Stromal cell of bone marrow (primary cell): Measurements from ENCODE around the gene ERC1.
"Not testable (repeated sequence)": the region's sequence is repeated elsewhere in the genome, so short reads cannot be mapped to it uniquely, and the experiment has no call there.

Experiments used
- DNase-seq: peaks from one replicate; pipeline ENCODE4 v3.0.0-alpha.2; 2012; ENCODE audit warnings: low read depth

ERC1 gene

GRCh38 chr12:1022032-1022970, 31.3 kb downstream of the ERC1 start:
- no peak for DNase-seq

- DNase-seq, result no peak
These were observed 39.8 kb downstream of the ERC1 start for GRCh38 chr12:1030779-1031178.

GRCh38 chr12:1034243-1034642, 43.2 kb downstream of the ERC1 start:
- DNase-seq, result no peak

- no peak for DNase-seq
These were observed 43.9 kb downstream of the ERC1 start for GRCh38 chr12:1034751-1035457.

- DNase-seq, result no peak
These were observed 50.5 kb downstream of the ERC1 start for GRCh38 chr12:1041478-1041877.

DNA sequence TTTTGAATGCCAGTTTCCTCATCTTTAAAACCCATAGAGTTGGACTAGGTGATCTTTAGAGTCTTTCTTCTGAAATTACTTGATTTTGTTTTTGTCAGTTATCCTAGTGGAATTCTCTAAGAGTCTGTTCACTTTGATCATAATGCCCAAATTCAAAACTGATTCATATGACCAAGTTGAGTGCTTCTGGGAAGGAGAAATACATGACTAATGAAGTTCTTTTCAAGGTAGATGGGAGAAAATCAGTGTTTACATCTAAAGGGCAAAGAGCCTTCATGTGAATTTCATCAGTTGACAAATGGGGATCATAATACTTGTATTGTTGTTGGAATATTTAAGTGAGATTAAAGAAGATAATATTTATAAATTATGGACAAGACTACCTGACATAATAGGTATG, 53.2 kb downstream of the ERC1 start:
- DNase-seq, result no peak

GRCh38 chr12:1044696-1045095, 53.7 kb downstream of the ERC1 start:
- peak; percentile 32 for DNase-seq

GRCh38 chr12:1046727-1047126, 55.7 kb downstream of the ERC1 start:
- DNase-seq, result no peak

- DNase-seq, result no peak
These were observed 57.1 kb downstream of the ERC1 start for GRCh38 chr12:1047898-1048660.

GRCh38 chr12:1050059-1050707, 59.2 kb downstream of the ERC1 start:
- DNase-seq, result no peak

GRCh38 chr12:1051672-1052071, 60.6 kb downstream of the ERC1 start:
- DNase-seq, result not testable (repeated sequence)

- no peak for DNase-seq
These were observed 62.7 kb downstream of the ERC1 start for GRCh38 chr12:1053690-1054089.

DNA sequence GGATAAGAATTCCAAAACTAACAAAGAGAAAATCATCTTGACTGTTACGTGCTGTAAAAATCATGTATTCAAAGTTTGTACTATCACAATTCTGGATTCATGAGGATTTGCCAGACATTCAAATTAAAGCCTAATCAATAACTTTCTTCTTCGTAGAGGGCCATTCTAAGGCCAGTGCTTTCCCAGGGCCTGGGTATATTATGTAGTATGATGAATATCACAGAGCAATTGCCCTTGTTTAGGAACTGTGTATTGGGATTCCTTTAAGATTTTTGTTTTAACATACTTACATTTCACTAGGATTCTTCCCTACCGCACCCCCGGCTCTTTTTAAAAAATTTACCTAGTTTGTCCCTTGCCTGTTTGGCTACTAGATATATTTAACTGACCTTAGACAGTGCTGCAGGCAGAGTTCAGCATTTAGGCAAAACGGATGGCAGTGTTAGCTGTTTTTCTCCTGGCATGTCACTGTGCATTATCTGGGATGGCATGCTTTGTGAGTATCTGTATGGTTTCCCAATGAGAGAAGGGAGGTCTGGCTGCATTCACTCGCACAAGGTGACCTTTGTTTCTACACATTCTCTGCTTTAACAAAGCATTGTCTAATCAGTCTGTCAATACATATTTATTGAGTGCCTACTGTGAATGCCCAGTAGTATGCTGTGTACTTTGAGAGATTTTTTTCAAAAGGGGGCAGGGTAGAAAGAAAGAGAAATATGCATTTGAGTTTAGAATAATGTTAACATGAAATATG, 63.3 kb downstream of the ERC1 start:
- no peak for DNase-seq

- no peak for DNase-seq
These were observed 65.4 kb downstream of the ERC1 start for GRCh38 chr12:1056390-1056789.

DNA sequence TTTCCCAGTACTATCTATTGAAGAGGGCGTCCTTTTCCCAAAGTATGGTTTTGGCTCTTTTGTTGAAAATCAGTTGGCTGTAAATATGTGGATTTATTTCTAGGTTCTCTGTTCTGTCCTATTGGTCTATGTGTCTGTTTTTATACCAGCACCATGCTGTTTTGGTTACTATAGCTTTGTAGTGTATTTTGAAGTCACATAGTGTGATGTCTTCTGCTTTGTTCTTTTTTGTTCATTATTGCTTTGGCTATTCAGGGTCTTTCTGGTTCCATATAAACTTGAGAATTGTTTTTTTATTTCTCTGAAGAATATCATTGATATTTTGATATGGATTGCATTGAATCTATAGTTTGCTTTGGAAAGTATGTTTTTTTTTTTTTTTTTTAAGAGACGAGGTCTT, 67.4 kb downstream of the ERC1 start:
- no peak for DNase-seq

DNA sequence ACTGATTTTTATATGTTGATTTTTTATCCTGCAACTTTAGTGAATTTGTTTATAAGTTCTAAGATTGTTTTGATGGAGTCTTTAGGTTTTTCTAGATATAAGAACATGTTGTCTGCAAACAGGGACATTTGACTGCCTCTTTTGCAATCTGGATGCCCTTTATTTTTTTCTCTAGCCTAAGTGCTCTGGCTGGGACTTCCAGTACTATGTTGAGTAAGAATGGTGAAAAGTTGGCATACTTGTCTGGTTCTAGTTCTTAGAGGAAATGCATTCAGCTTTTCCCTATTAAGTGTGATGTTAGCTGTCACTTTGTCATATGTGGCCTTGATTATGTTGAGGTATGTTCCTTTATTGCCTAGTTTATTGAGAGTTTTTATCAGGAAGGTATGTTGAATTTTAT, 68.1 kb downstream of the ERC1 start:
- no peak for DNase-seq

- no peak for DNase-seq
These were observed 72.8 kb downstream of the ERC1 start for GRCh38 chr12:1063852-1064251.

DNA sequence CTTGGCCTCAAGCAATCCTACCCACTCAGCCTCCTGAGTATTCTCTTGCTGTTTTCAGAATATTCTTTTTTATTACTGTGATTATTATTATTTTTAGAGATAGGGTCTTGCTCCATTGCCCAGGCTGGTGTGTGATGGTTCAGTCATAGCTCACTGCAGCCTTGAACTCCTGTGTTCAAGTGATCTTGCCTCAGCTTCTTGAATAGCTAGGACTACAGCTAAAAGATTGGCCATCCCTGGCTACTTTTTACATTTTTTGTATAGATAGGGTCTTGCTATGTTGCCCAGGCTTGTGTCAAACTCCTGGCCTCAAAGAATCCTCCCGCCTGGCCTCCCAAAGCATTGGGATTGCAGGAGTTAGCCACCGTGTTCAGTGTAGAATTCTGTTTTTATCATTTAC, 73.3 kb downstream of the ERC1 start:
- DNase-seq, result no peak

- no peak for DNase-seq
These were observed 74.6 kb downstream of the ERC1 start for GRCh38 chr12:1065629-1066028.

- no peak for DNase-seq
These were observed 78.8 kb downstream of the ERC1 start for GRCh38 chr12:1069846-1070245.

GRCh38 chr12:1071182-1071581, 80.2 kb downstream of the ERC1 start:
- no peak for DNase-seq
